Mucosa of rectum (tissue), 2 donors: ENCODE data around the gene TLE4.

Experiments
- H3K27ac ChIP-seq, 2 donors: one replicate each; pipeline ENCODE4 v1.7.0; 2013; ENCODE audit warnings: inconsistent platforms in 2 of 2, low read depth in 2 of 2, low read length in 2 of 2
- H3K27me3 ChIP-seq, 2 donors: one replicate each; pipeline ENCODE4 v1.7.0; 2013; ENCODE audit warnings: low read length in 2 of 2; ENCODE audit not compliant: control insufficient read depth in 2 of 2, insufficient read depth in 2 of 2
- H3K36me3 ChIP-seq, 2 donors: one replicate each; pipeline ENCODE4 v1.7.0; 2013; ENCODE audit warnings: low read length in 2 of 2; ENCODE audit not compliant: control insufficient read depth in 2 of 2, insufficient read depth in 2 of 2
- H3K4me1 ChIP-seq, 2 donors: one replicate each; pipeline ENCODE4 v1.7.0; 2013; ENCODE audit warnings: low read length in 2 of 2, mild to moderate bottlenecking in 1 of 2; ENCODE audit not compliant: control insufficient read depth in 2 of 2, insufficient read depth in 2 of 2
- H3K4me3 ChIP-seq, 2 donors: one replicate each; pipeline ENCODE4 v1.7.0; 2013; ENCODE audit warnings: low read length in 2 of 2
- H3K9ac ChIP-seq, 2 donors: one replicate each; pipeline ENCODE4 v1.7.0; 2013; ENCODE audit warnings: low read length in 2 of 2, low read depth in 1 of 2, mild to moderate bottlenecking in 1 of 2
- H3K9me3 ChIP-seq, 2 donors: one replicate each; pipeline ENCODE4 v1.7.0; 2013; ENCODE audit warnings: low read length in 2 of 2; ENCODE audit not compliant: control insufficient read depth in 2 of 2
- donor health status: healthy.
- donor health status: Normal muscosa, but diverticular disease.

TLE4 gene

DNA sequence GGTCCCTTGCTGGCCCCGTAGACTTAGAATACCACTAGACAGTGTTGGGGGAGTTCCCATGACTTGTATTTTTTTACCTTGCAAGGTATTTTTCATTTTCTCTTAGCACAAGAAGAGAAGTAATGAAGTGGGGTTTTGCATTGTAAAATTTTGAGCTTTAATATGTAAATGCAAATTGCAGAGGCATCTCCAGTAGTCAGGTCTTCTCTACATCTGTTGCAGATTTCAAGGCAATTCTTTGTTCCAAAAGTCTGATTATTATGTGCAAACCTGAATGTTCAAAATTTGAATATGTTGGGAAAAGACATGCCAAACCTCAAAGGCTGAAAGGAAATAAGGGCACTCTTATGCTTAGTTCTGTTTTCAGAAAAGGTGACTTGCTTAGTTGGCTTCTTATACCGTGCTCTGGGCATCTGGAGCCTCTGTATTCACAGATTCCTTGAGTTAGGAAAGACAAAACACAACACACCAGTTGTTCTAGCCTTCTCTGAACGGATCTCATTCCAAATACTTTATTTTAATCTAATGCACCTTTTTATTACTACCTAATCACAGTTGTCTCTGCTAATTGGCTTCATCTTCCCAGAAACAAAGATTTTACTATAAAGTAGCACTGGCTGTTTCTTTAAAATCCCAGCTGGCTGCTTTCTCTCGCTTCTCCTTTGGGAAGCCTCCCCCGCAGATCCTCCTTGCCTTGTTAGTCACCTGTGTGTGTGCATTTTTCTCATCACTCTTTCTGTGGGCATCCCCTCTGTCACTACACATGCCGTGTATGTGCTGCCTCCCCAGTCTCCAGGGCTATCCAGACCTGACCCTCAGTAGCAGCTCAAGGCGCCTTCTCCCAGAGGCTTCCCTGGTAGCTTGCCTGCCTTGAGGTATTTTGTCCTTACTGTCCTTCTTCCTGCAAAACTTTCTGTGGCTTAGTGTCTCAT is 138.2 kb downstream of the TLE4 start:
- H3K27me3 ChIP-seq = no peaks in the 10 kb centered on the region
- peaks cover 31 to 40% of the 10 kb centered on the region in 2 donors for H3K36me3 ChIP-seq
- H3K4me3 ChIP-seq = no peak overlapping the region
- no peak overlapping the region for H3K27ac ChIP-seq
- no peaks in the 10 kb centered on the region for H3K9me3 ChIP-seq
- no peak overlapping the region for H3K9ac ChIP-seq
- no peaks in the 10 kb centered on the region for H3K4me1 ChIP-seq

DNA sequence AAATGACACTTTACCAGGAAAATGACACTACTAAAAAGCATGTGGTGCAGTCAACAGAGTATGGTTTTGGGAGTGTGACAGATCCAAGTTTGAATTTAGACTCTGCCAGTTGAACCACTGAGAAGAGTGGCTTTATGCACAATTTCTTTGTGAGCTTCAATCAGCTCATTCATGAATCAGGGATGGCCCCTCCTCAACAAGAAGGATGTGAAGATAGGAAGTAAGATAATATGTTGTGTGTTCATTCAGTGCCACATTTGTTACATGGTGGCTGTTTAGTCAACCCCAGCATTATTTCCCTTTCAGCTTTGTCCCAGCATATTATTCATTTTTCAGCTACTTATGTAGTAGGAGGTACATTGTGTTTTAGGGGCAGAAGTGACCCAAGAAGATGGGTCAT is 140.1 kb downstream of the TLE4 start:
- Histone ChIP-seq H3K4me3 (no peak overlapping the region), H3K27me3 (no peaks in the 10 kb centered on the region), H3K27ac (no peak overlapping the region), H3K36me3 (peaks cover 29 to 43% of the 10 kb centered on the region in 2 donors), H3K9ac (no peak overlapping the region), H3K9me3 (no peaks in the 10 kb centered on the region), H3K4me1 (no peaks in the 10 kb centered on the region)

DNA sequence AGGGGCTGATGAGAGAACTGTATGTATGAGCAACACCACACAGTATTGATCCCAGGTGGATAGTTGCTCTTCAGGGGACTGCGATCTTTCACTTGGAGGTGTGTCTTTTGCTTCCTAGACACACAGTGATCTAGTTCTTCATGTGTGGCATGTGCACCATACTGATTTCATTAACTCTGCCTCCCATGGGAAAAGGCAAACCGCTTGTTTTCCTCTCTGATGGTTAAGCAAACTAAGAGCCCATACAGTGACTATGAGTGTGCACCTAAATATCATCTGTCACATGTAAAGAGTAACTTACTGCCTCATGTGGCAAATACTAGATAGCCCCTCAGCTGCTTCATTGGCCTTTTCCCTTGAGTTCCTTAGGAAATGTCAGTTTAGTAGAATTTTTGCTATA is 147.3 kb downstream of the TLE4 start:
- Histone ChIP-seq H3K36me3 (peaks cover 34 to 68% of the 10 kb centered on the region in 2 donors), H3K9ac (no peak overlapping the region), H3K4me3 (no peak overlapping the region), H3K27me3 (no peaks in the 10 kb centered on the region), H3K4me1 (no peaks in the 10 kb centered on the region), H3K27ac (no peak overlapping the region), H3K9me3 (no peaks in the 10 kb centered on the region)

DNA sequence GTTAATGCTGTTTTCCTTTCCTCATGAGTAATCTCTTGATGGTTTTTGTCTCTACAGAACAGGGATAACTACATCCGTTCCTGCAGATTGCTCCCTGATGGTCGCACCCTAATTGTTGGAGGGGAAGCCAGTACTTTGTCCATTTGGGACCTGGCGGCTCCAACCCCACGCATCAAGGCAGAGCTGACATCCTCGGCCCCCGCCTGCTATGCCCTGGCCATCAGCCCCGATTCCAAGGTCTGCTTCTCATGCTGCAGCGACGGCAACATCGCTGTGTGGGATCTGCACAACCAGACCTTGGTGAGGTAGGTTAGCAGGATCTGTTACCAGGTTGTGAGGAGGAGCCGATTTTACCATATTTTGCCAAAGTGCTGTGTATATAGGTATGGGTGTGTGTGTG is 148.2 kb downstream of the TLE4 start:
- no peak overlapping the region for H3K4me3 ChIP-seq
- no peaks in the 10 kb centered on the region for H3K27me3 ChIP-seq
- no peak overlapping the region for H3K9ac ChIP-seq
- peaks cover 34 to 77% of the 10 kb centered on the region in 2 donors for H3K36me3 ChIP-seq
- no peaks in the 10 kb centered on the region for H3K9me3 ChIP-seq
- H3K27ac ChIP-seq = no peak overlapping the region
- no peaks in the 10 kb centered on the region for H3K4me1 ChIP-seq

DNA sequence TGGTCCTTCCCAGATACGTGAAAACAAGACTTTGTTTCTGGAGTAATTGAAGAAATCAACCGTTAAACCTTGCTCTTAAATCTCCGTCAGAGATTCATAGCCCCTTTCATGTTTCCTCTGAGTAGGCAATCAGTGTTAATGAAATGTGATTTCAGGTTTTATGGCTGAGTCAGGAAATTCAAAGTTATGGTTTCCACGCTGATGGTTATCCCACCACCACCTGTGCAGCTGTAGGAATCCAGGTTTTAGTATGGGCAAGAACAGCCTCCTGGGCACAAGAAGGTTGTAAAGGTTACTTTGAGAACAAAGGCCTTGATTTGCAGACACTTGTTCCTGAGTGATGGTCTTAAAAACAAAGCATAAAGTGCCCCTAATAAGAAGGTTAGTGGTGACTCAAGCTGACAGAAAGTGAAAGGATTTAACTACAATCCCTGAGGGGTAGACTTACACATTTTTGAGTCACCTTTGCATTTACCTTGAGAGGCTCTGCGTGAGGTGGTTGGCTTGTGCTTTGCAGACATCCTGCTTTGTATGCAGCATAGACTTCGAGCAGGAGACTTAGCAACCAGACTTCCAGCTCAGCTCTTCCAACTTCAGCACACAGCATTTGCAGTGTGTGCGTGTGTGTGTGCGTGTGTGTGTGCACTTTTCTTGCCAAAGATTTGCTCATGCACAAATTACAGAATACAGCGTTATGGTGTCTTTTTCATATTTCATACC is 159.6 kb downstream of the TLE4 start:
- Histone ChIP-seq H3K4me1 (no peaks in the 10 kb centered on the region), H3K27me3 (no peaks in the 10 kb centered on the region), H3K9ac (no peak overlapping the region), H3K9me3 (no peaks in the 10 kb centered on the region), H3K36me3 (peaks cover 0 to 2% of the 10 kb centered on the region in 2 donors), H3K4me3 (no peak overlapping the region), H3K27ac (no peak overlapping the region)

DNA sequence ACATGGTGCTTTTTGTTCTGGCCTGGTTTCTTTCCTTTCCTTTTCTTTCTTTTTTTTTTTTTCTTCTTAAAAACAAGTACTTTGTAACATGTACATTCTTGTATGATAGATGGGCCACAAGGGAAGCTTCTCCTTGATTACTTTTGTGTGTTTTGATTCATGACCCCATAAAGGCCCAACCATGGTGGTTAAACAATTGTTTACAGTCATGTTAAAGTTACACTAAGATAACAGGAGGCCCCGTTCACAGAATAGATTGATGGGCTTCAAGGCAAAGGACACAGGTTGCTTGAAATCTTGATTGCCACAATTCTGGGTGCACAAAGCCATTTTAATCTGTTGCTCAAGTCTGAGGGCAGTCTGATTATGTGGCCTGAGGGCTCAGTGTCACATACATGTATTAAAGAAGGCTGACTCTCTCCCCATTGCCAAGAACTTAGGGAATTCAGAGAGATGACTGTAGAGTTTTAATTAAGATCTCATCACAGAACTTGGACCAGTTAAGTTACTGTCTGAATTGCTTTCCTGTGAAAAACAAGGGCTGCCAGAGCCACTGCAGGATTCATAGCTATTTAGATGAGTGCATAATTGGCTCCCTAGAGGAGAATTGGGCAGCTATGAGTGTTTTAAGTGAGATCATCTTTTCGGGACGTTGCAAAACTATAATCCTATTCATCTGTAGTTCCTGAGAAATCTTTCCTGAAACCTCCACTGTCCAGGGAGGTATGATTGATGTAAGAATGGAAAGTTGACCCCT is 163.4 kb downstream of the TLE4 start:
- no peak overlapping the region for H3K27ac ChIP-seq
- H3K9me3 ChIP-seq = no peaks in the 10 kb centered on the region
- H3K4me1 ChIP-seq = no peaks in the 10 kb centered on the region
- H3K27me3 ChIP-seq = no peaks in the 10 kb centered on the region
- no peak overlapping the region for H3K4me3 ChIP-seq
- no peak overlapping the region for H3K9ac ChIP-seq
- no peaks in the 10 kb centered on the region for H3K36me3 ChIP-seq

DNA sequence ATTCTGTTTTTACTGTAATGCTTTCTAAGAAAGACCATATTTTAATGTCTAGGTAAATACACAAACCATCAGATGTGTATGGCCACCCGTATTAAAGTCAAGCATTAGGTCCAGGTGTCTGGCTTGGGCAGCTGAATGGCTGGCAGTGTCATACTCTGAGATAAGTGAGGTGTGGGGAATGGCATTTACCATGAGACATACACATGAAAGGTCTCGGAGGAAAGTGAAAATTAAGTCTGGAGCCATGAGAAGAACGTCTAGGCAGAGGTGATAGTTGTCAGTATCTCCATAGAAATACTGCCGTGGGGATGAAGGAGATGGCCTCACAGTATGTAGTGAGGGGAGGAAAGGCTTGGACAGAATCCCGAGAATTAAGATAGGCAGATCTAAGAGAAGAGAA is 164.3 kb downstream of the TLE4 start:
- H3K9ac ChIP-seq = no peak overlapping the region
- H3K4me1 ChIP-seq = no peaks in the 10 kb centered on the region
- no peak overlapping the region for H3K4me3 ChIP-seq
- H3K27ac ChIP-seq = no peak overlapping the region
- no peaks in the 10 kb centered on the region for H3K27me3 ChIP-seq
- no peaks in the 10 kb centered on the region for H3K36me3 ChIP-seq
- no peaks in the 10 kb centered on the region for H3K9me3 ChIP-seq

DNA sequence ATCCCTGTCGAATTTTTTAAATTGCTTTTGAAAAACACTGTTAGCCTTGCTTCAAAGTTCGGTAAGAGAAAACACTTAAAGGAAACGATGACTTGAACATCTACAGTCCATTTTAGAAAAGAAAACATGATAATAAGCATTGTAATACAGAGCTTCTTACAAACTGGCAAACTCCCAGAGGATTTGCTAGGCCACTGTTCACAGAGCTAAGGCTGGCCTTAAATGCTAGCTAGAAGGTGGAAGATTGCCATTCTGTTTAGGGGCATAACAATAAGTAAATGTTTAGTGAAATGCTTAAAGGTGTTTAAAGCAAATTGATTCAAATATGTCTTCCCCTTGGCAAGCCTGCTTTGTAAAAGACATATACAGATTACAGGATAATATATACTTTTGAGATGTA is 169.6 kb downstream of the TLE4 start:
- no peaks in the 10 kb centered on the region for H3K9me3 ChIP-seq
- no peaks in the 10 kb centered on the region for H3K36me3 ChIP-seq
- no peak overlapping the region for H3K9ac ChIP-seq
- H3K4me3 ChIP-seq = no peak overlapping the region
- H3K27me3 ChIP-seq = no peaks in the 10 kb centered on the region
- no peaks in the 10 kb centered on the region for H3K4me1 ChIP-seq
- no peak overlapping the region for H3K27ac ChIP-seq

DNA sequence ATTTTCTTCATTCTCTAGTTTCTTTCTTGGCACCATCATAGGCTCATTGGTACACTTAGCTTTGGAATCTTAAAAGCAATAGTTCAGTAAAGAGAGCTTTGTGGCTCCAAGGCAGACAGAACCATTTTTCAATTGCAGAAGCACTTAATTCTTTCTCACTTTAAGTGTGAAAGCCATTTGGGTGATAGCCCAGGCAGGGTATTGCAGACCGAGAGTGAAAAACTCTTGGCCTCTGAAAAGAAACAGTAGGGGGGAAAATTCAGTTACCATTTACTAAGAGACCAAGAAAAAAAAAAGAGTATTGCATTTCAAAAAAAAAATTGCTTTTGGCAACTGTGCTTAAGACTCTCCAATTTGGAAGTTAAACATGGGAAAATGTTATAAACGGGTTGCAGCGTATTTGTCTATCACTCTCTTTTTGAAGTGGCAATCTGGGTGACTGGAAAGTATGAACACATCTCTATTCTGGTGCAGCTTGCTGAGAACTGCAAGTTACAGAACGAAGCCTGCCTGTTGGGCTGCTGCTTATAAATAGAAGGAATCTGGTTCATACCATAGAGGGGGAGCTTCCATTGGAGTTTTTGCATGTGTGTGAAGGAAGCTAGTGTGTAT is 170.5 kb downstream of the TLE4 start:
- H3K4me3 ChIP-seq = no peak overlapping the region
- no peaks in the 10 kb centered on the region for H3K4me1 ChIP-seq
- no peak overlapping the region for H3K27ac ChIP-seq
- no peaks in the 10 kb centered on the region for H3K9me3 ChIP-seq
- H3K36me3 ChIP-seq = no peaks in the 10 kb centered on the region
- no peak overlapping the region for H3K9ac ChIP-seq
- H3K27me3 ChIP-seq = no peaks in the 10 kb centered on the region
